ENCODE measurements around the gene ABHD4.

DNA sequence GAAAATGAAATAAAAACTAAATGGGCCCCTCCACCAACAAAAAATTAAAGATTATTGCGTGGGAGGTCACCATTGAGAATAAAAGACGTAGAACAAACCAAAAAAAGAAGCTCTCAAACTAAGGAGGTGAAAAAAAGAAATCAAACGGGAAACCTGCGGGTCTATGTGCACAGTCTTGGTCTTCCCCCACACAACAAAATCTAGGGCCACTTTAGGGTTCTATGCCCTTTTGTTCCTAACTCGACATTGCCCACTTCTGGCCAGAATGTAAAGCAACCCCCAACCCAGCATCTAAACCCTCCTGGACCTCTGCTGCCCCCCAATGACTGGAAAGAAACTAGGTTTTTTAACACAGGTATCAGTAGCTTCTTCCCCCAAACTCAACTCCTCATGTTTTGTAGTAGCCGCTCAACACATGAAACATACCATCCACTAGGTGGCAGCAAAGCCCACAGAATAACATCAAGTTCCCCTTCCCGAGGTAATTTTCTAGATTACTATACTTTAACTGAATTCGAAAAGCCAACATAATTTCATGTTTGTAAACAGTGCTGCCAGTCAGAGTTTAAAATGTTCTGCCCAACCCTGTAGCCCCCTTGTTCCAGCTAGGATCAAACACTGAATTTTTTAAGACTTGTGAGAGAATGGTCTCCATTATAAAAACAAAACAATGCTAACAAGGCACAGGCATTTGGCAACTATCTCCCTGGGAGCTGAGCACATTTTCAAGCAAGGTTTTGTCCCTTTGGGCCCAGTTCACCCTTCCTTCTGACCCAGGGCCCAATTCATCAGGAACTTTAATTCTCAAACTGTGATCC lies 27.8 kb upstream of the ABHD4 start:
- TF ChIP-seq, protein P1, sequence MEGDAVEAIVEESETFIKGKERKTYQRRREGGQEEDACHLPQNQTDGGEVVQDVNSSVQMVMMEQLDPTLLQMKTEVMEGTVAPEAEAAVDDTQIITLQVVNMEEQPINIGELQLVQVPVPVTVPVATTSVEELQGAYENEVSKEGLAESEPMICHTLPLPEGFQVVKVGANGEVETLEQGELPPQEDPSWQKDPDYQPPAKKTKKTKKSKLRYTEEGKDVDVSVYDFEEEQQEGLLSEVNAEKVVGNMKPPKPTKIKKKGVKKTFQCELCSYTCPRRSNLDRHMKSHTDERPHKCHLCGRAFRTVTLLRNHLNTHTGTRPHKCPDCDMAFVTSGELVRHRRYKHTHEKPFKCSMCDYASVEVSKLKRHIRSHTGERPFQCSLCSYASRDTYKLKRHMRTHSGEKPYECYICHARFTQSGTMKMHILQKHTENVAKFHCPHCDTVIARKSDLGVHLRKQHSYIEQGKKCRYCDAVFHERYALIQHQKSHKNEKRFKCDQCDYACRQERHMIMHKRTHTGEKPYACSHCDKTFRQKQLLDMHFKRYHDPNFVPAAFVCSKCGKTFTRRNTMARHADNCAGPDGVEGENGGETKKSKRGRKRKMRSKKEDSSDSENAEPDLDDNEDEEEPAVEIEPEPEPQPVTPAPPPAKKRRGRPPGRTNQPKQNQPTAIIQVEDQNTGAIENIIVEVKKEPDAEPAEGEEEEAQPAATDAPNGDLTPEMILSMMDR (IDR thresholded peaks at IDR 0.05; ENCODE audit: low read length), result peak; percentile 93
- no peak for TF ChIP-seq EZH2 (optimal IDR thresholded peaks at IDR 0.05; ENCODE audit: low read depth, low read length)

All from MM.1S (cell line).